HG02678 (cell line): ENCODE measurements around the gene CLIC6.

Experiments used
- ATAC-seq: cut with Tn5 transposase; IDR thresholded peaks from one replicate; pipeline ENCODE4 v1.9.1; 2021; ENCODE audit warnings: mild to moderate bottlenecking, moderate library complexity; ENCODE audit not compliant: unreplicated experiment

CLIC6 gene

DNA sequence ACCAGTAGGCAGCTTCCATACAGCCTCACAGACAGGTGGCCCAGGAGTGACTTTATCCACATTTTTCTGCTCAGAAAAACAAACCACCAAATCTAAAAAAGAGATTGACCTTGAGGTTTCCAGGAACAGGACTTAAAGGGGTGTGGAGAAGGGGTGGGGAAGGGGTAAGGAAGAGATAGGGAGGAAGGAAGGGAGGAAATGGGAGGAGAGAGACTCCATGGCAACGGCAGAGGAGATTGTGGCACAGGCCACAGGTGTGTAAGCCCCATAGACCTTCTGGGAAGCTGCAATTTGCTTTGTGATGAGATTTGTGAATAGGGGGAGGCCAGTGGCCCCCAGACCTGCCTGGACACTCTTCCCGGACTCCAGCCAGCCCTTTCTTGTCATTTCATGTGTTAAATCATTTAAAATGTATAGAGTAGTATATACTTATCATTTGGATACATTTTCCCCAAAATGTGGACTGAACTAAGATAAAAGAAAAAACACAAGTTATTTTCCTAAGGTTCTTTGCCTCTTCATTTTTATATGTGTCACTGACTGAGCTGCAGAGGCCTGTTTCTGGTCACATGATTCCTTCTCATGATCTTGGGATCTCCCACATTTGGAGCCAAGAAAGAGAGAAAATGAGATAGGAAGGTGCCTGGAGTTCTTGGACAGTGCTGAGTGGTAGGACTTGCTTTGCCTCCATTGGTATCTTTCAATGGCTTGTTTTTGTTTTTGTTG lies 55.5 kb downstream of the CLIC6 start:
- no peak for ATAC-seq

DNA sequence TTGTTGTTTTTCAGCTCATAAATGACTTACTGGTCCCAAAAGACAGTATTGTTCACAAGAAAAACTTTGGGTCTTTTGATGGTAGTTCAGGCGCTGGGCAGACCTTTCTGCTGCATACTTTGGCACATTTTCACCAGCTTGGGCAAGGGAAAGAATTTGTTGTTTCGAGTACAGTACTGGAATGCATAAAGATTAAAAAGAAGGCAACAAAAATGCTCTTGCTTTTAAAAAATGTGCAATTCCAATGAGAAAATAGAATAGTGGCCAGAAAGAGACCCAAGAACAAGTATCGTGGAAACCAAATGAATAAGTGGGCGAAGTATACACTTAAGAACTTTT lies 56.0 kb downstream of the CLIC6 start:
- ATAC-seq = no peak

DNA sequence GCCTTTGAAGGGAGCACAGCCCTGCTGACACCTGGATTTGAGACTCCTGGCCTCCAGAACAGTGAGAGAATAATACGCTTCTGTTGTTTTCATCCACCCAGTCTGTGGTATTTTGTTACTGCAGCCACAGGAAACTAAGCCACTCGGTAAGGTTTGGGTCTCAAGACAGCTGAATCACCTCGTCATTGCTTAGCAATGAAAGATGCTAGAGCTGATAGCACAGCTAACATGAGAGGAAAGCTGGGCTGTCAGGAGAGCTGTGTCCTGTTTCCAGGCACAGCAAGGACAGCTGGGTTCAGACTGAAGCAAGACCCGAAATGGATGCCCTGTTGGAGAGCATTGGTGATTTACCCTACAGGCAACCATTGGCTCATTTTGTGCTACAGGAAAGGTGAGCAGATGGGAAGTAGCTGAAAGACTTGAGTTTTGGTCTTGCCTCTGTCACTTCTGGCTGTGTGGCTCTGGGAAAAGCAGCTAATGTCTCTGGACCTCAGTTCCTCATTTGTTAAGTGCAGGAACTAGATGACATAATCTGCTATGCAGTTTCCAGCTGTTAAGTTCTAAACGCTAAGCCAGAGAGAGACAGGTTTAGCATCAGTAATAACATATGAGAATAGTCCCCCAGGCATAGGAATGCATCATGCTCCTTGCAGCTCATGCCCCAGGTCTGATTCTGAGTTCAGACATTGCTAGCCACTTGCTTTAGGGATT lies 58.0 kb downstream of the CLIC6 start:
- no peak for ATAC-seq

DNA sequence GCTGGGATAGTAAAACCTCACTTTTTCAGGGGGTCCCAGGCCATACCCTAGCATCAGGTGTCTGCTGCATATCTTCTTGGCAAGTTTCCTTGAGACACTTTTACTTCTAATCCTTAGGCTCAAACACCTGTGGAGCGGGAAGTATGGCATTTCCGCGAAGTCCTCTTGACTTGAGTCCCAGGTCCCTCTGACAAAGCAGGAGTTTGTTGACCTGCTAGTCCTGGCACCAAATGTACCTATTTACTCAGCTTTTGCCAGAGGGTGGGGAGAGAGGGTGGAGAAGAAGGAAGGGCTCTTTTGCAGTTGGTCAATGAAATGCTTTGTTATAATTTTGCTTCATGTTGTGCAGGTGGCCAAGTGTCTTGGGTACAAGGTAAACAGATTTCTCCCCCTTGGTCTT lies 59.7 kb downstream of the CLIC6 start:
- ATAC-seq = no peak

DNA sequence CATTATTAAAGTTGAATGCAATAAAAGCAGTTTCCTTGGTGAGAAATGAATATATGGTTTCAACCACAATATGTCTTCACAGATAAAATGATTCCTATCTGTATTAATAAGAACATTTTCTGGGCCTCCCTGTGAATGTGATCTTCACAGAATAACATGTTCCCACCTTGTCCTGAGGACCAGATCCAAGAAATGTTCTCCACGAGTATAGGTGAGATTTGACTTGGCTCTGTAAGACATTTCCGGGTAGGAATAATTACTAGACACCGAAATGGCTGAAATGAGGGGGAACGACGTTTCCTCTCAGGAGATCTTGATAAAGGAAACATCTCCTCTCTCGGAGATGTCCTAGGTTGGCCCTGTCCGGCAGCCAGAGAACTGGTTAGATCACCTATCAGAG lies 61.4 kb downstream of the CLIC6 start:
- ATAC-seq = no peak

DNA sequence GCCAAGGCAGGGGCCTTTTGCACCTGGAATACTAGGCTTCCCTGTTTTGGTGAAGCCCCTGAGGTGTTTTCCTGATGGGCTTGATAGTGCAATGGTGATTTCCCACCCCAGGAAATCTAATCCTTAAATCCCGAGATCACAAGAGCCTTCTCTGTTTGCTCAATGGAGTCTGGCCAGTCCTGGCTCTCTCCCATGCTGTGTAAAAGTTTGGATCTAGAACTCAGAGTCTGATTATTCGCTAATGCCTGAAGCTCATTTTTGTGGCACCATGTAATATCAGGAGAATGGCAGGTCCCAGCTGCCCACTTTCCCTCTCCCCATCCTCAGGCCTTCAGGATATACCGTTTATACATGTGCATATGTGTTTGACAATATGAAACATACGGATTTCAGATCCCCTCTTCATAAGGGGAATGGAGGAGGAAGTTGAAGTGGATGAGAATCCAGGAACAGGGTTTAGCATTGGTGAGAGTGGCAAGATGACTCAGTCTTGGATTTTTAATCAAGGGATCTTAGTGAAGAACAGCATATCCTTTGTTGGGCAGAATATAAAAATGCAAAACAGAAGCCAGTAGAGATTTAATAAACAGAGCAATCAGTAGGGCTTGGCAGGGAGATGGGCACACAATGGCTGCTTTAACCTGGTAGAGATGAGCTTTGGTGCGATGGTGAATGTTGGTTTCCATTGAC lies 62.1 kb downstream of the CLIC6 start:
- ATAC-seq = no peak

DNA sequence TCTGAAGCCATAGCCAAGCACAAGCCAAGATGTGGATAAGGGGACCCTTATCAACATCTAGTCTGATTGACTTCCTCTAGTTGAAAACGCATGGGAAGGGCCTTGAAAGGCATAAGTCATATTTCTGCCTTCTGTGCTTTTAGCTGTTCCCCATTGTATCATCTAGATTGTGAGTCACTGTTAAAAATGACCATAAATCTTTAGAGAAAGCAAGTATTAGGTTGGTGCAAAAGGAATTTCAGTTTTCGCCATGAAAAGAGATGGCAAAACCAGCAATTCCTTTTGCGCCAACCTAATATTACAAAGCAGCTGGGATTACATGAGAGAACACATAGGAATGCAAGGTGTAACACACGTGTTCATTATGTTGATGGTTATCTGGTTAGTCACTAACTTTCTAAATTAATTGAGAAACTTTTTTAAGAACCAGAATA lies 63.6 kb downstream of the CLIC6 start:
- ATAC-seq = no peak

DNA sequence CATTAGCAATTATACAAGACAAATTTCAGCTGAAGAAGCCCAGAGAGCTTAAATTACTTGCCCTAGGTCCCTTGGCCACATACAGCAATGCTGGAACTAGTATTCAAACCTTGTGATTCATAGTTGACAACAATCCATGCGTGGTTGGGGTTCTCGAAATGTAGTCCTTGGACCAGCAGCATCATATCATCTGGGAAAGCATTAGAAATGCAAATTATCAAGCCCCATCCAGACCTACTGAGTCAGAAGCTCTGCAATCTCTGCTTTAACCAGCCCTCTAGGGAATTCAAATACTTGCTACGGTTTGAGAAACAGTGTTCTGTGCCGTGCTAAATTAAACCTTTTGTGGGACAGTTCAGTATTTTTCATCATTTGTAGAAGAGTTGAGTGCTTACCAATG lies 65.1 kb downstream of the CLIC6 start:
- no peak for ATAC-seq

DNA sequence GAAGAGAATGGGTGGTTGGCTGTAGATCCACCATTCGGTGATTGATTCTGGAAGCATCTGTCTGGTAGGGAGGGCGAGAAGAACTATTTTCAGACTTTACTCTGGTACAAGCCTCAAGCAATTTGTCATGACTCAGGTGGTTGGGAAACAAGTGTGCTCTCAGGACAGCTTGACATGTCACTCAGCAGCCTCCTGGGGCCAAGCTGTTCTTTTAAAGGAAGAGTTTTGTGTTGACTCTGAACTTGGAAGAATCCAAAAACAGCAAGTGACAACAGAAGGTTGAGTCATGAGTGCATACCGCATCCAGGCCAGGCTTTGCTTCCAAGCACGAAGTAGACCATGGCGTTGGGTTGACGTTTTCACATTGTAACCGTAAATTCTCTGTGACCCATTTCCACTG lies 65.9 kb downstream of the CLIC6 start:
- ATAC-seq = no peak

DNA sequence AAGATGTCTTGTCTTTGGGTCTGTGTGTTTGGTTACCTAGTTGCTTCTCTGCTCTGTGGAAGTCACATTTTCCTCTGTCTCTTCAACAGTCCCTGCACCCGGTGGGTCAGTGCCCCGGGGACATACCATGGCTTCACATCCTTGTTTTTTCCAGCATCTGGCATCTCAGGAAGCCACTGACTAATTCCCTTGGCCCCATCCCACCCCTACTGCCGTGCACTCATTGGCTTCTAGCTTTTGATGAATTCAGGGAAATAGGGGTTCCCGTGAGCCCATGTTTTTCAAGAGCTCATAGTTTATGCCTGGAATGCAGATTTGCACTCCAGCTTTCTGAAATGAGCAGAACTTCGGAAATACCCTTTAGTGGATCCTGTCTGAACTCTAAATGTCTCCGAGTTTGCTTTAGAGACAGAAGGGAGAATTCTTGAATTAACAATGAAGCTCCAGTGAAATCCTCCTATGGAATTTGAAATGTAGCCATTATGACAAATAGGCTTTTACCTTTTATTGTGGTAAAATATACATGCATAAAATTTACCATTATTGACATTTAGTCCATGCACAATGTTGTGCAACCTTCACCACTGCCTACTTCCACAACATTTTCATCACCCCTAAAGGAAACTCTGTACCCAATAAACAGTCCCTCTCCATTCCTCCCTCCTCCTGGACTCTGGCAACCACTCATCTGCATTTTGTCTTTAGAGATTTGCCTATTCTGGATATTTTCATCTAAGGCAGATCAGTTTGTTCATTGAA lies 67.5 kb downstream of the CLIC6 start:
- ATAC-seq = no peak

DNA sequence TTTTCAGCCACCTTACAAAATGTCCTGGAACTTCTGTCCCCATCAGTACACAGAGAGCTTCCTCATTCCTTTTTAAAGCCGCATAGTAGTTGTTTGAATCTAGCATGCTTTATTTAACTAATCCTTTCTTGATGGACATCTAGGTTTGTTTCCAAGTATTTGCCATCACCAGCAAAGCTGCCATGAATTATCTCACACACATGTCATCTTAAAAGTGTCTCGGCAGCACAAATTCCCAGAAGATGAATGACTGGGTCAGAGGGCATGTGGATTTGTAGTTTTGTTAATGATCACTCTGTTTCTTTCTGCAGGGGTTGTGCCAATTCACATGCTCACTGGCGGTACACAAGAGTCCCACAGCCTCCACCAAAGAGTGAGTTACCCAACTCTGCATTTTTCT lies 68.3 kb downstream of the CLIC6 start:
- ATAC-seq = no peak

DNA sequence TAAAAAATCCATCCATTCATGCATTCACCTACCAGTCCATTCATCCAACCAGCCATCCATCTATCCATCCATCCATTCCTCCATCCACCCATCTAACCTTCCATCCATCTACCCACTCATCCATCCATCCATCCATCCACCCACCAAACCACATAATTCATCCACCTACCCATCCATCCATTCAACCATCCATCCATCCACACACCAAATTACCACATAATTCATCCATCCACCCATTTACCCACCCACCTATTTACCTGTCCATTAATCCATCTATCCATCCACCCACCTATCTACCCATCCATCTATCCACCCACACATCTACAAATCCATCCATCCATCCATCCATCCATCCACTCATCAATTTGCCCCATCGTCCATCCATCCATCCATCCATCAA lies 71.4 kb downstream of the CLIC6 start:
- no peak for ATAC-seq

DNA sequence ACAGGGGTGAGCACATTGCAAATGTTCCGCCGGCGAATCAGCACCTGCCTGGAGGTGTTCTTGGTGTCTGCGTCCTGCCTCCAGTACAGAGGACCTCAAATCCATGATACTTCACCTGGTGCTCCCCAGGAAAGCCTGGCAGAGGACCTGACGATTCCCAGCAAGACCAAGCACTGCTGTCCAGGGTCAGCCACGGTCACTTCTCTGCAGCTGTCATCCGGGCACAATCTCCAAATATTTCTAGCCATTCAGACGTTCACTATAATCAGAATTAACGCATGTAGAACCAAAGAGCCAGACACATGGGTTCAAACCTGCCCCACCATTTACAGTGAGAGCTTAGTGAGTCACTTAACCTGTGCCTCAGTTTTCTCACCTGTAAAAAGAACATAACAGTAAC lies 74.5 kb downstream of the CLIC6 start:
- no peak for ATAC-seq

DNA sequence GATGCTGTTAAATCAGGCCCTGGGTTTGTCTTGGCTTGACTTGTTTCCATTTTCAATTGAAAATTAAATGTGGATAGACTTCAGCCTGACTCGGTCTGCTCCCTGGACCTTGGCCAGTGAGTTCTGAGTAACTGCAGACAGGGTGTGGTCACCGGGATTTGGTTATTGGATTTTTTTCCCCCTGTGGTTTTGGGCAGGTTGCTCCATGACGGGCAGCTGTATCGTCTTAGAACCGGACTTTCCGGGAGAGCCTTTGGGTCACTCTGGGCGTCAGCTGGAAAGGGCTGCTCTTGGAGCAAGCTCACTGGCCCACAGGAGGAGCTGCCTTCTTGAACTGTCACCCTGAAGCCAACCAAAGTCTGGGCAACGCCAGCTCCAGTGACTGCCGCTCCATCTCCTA lies 75.0 kb downstream of the CLIC6 start:
- ATAC-seq = no peak

DNA sequence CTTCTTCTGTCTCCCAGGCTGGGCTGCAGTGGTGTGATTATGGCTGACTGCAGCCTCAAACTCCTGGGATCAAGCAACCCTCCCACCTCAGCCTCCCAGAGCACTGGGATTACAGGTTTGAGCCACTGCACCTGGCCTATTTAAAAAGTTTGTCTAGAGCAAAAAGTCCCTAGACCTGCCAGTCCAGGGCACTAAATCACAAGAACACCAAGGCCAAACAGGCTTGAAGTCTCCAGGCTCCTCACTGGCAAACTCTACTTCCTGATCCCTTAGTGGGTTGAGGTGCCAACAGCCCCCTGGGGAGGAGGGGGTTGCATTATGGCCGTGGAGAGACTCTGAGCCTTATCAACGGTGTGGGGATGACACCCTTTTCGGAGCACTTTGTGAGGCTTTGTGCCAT lies 76.0 kb downstream of the CLIC6 start:
- no peak for ATAC-seq

DNA sequence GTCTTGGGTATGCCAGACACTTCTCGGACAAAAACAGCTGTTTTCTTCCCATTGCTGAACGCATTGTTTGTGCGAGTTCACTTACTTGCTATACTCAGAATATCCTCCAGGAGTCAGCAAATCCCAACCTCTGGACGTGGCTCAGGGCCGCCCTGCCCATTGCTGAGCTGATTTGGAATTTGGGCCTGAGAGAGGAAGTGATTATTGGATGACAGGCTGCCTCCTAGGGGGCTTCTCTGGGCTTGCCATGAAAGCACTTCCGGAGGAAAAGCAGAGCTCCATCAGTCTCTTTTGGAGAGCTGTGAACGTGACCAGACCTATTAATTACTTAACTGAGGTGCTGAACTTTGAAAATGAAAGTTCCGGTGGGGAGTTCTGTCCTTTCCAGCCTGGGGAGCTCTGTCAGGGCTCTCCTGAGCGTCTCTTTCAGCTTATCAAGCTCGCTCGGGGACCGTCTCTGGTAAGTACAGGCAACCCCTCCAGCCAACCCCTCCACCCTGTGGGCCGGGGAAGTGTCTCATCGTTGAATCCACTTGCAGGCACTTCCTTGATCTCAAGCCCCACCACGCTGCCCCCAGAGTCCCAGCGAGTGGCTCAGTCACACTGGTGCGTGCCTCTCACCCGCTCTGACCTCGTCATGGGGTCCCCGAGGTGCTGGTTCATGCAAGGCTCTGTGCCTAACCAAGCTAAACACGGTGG lies 76.9 kb downstream of the CLIC6 start:
- peak; percentile 79 for ATAC-seq

DNA sequence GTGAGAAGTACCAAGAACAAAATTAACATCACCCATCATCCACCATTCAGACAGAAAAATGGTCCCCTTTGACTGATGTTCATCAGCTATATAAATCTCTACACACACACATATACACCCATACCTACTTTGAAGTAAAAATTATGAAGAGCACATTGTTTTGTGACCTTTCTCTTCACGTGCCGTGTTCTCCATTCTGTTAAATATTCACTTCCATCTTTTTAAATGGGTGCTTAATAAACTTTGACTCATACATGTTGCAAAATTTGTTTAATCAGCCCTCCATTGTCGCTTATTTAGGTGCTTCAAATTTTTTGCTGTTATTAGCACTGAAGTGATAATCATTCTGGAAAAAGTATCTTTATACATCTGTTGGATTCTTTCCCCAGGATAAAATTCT lies 80.1 kb downstream of the CLIC6 start:
- no peak for ATAC-seq

DNA sequence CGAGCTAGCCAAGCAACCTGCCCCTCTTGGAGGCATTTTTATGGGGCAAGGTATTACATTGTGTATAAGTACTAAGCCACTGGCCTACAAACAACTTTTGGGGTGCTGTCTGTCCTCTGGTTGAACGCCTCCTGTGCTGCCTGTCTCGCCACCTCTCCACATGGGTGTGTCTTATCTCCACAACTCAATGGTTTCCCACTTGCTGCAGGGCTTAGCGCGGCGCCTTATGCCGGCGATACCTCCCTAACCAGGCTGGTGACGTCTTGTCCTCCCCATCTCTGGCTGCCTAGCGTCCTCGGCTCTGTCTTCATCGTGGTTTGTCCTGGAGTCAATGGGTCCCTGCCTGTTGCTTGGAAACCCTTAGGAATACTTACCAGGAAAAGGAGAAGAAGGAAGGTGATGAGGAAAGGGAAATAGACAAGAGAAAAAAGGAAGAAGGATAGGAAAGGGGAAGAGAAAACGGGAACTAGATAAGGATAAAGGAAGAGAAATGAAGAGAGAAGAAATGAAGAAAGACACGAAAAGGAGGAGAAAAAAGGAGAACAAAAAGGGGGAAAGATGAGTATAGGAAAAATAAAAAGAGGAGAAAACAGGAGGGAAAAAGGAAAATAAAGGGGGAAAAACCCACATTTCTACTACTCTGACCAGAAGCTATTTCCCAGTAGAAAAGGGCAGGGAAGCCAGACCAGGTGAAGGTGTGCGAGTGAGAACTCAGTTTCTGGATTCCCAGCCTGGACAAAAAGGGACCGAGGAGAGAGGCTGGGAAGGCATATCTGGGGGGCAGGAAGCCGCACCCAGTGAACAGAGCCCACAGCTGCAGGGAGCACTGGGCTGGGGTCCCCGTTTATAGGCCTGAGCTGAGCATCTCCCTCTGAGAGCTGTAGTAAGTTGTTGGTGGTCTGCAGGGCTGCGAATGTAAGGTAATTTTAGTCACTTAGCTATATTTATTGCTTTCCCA lies 86.2 kb downstream of the CLIC6 start:
- ATAC-seq = no peak

DNA sequence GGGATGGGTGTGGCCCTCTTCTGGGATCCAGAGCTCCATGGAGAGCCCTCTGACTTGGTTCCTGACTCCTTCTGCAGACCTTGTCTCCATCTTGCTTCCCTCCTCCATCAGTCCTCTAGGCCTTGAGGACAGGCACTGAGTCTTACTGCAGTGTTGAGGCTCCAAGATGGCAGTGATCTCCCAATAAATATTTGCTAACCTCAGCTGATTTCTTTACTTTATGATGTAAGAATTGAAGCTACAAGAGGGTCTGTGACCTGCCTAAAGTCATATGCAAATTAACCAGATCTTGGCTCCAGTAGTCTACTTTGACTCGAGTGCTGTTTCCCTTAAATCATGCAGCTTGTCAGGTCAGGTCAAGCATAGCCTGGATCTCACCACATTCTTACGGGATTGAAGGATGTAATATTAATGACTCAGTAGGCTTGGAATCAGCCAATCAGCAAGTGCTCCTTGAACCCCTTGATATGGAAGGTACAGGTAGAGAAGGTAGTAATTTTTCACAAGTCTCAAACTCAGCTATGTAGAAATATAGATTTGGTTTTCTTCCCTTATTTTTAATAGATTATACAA lies 93.0 kb downstream of the CLIC6 start:
- ATAC-seq = no peak
